HepG2 (cell line): ENCODE measurements around the gene TM4SF4. TPM values are rescaled to one million over a fixed set of nuclear protein-coding genes. Genes with fewer than 3 reads are reported as not detected.

ENCODE experiments used
- ATAC-seq: fragments of 200-7000 bp; cut with Tn5 transposase; 3 replicates; pipeline ENCODE4 v1.9.1; 2020; ENCODE audit warnings: mild to moderate bottlenecking, moderate library complexity
- BruUV-seq: library from RNA; stranded (reverse); fragments of 400-500 nt; replicated peaks from 2 replicates; lab custom pipeline; 2021; lab: Mats Ljungman, UMichigan
- CTCF ChIA-PET: fragments of 300-600 bp; formaldehyde crosslinking; extraction: SDS; loops from one replicate; lab custom pipeline; 2021; ENCODE audit warnings: low total read pairs, inconsistent platforms, low intra/inter-chr PET ratio; lab: Yijun Ruan, JAX
- POLR2A ChIA-PET: fragments of 350-600 bp; sonication (Branson Sonifier 250); formaldehyde crosslinking; loops from one replicate; lab custom pipeline; 2020; ENCODE audit warnings: antibody characterized with exemption, inconsistent platforms; lab: Yijun Ruan, JAX
- DNase-seq: peaks from one replicate; pipeline ENCODE4 v3.0.0-alpha.2; 2015; ENCODE audit warnings: low spot score
- FAIRE-seq: peaks from 3 replicates; lab custom pipeline; 2011; peaks lifted over from hg19 to GRCh38; lab: Jason Lieb, UNC
- H2AFZ ChIP-seq: one replicate; pipeline ENCODE4 v1.6.1; 2011; ENCODE audit warnings: low read length, inconsistent platforms
- H3K27ac ChIP-seq: fragments of 300-600 bp; 3 replicates; pipeline ENCODE4 v1.8.0; 2011; ENCODE audit warnings: mixed run types, mild to moderate bottlenecking, mixed read lengths, low read length, inconsistent platforms; ENCODE audit not compliant: insufficient read depth; ENCODE audit errors: extremely low read length
- H3K27me3 ChIP-seq, 2 experiments: fragments of 200-600 bp in 1 of 2; 2 replicates in 1 of 2; 3 replicates in 1 of 2; pipeline versions ENCODE4 v1.6.0 to v1.8.0; 2011; ENCODE audit warnings: low read length in 2 of 2, mild to moderate bottlenecking in 2 of 2, moderate library complexity in 2 of 2, inconsistent platforms in 1 of 2; ENCODE audit not compliant: insufficient read depth in 2 of 2, control insufficient read depth in 1 of 2
- H3K36me3 ChIP-seq, 2 experiments: fragments of 200-600 bp in 1 of 2; replicated peaks in 1 of 2; 2 replicates in 1 of 2; 3 replicates in 1 of 2; pipeline versions ENCODE4 v1.5.1 to v1.8.0; 2011; ENCODE audit warnings: low read length in 2 of 2, inconsistent platforms in 1 of 2; ENCODE audit not compliant: insufficient read depth in 2 of 2, control insufficient read depth in 1 of 2
- H3K4me1 ChIP-seq: 2 replicates; pipeline ENCODE4 v1.5.1; 2012; ENCODE audit warnings: low read length, inconsistent platforms; ENCODE audit not compliant: insufficient read depth
- H3K4me2 ChIP-seq: 2 replicates; pipeline ENCODE4 v1.6.0; 2011; ENCODE audit warnings: low read depth, low read length, inconsistent platforms
- H3K4me3 ChIP-seq, 3 experiments: fragments of 200-600 bp in 1 of 3; sonication (generic), shearing (Covaris generic) in 1 of 3; replicated peaks in 1 of 3; 2 replicates each; pipeline ENCODE4 v1.5.1; 2011 to 2016; ENCODE audit warnings: low read length in 3 of 3, inconsistent platforms in 2 of 3, low read depth in 2 of 3, mild to moderate bottlenecking in 2 of 3, control low read depth in 1 of 3, mixed read lengths in 1 of 3; ENCODE audit not compliant: insufficient read depth in 1 of 3
- H3K79me2 ChIP-seq: one replicate; pipeline ENCODE4 v1.6.1; 2011; ENCODE audit warnings: low read length, inconsistent platforms; ENCODE audit not compliant: insufficient read depth
- H3K9ac ChIP-seq: 2 replicates; pipeline ENCODE4 v1.6.0; 2011; ENCODE audit warnings: mild to moderate bottlenecking, low read depth, low read length, inconsistent platforms; ENCODE audit not compliant: insufficient read depth
- H3K9me3 ChIP-seq: 2 replicates; pipeline ENCODE4 v1.5.1; 2012; ENCODE audit warnings: mild to moderate bottlenecking, low read length
- H4K20me1 ChIP-seq: 2 replicates; pipeline ENCODE4 v1.6.0; 2011; ENCODE audit warnings: inconsistent platforms, mild to moderate bottlenecking, low read length, moderate library complexity; ENCODE audit not compliant: insufficient read depth
- IRF2 ChIP-seq: IDR thresholded peaks from 2 replicates; pipeline ENCODE4 v1.6.1; 2018; ENCODE audit warnings: missing genetic modification reagents, missing compliant biosample characterization
- PLRG1 ChIP-seq: fragments of 450-650 bp; conservative IDR thresholded peaks from 2 replicates; pipeline ENCODE4 v1.6.1; 2016
- ZNF256 ChIP-seq: sonication (generic); formaldehyde crosslinking; conservative IDR thresholded peaks from 2 replicates; pipeline ENCODE4 v1.4.0; 2020; ENCODE audit warnings: missing genetic modification reagents
- ZNF296 ChIP-seq: sonication (generic); formaldehyde crosslinking; conservative IDR thresholded peaks from 2 replicates; pipeline ENCODE4 v1.5.0; 2020; ENCODE audit warnings: mild to moderate bottlenecking, missing genetic modification reagents
- ZNF329 ChIP-seq: sonication (generic); formaldehyde crosslinking; IDR thresholded peaks from 2 replicates; pipeline ENCODE4 v1.9.0; 2021; ENCODE audit warnings: low read depth, mild to moderate bottlenecking, missing genetic modification reagents
- ZNF639 ChIP-seq: conservative IDR thresholded peaks from 2 replicates; pipeline ENCODE4 v1.6.1; 2018; ENCODE audit warnings: missing genetic modification reagents
- ZNF816 ChIP-seq: sonication (generic); formaldehyde crosslinking; IDR thresholded peaks from 2 replicates; pipeline ENCODE4 v1.8.0; 2022; ENCODE audit warnings: missing genetic modification reagents, mild to moderate bottlenecking, borderline replicate concordance
- WGBS: methylation state at CpG from one replicate; pipeline ENCODE4 v1.1.6; 2017; ENCODE audit warnings: low lambda C conversion rate; 5-methylcytosine and 5-hydroxymethylcytosine counted together
- in situ Hi-C: cut with HindIII; loops from 2 replicates; pipeline ENCODE4 v1.10.0; 2017; ENCODE audit warnings: low pct_unique_long_range_greater_than_20kb; ENCODE audit not compliant: extremely low pct_ligation_motif_present
- intact Hi-C: fragments of 100-400 bp; cut with micrococcal nuclease; formaldehyde crosslinking; loops from one replicate; pipeline ENCODE4 v1.10.0; 2022; ENCODE audit not compliant: unreplicated experiment
- polyA plus RNA-seq, 8 experiments: library from polyadenylated mRNA; depleted of rRNA in 3 of 8; stranded (reverse) in 7 of 8; unstranded in 1 of 8; fragments of >200 nt; fragmentation: Illumina TruSeq in 4 of 8; extraction: Trizol in 4 of 8; gene quantifications; 2 replicates each; pipeline versions ENCODE4 v1.2.1 to v1.2.3, GENCODE V29; 2011 to 2016; ENCODE audit warnings: low read depth in 4 of 8, missing spikeins in 1 of 8, mixed read lengths in 1 of 8; ENCODE audit not compliant: insufficient read depth in 1 of 8
- total RNA-seq, 5 experiments: library from RNA; depleted of rRNA; stranded (reverse); fragments of >200 nt; fragmentation: Illumina TruSeq; extraction: Trizol; gene quantifications; 2 replicates each; pipeline ENCODE4 v1.2.3, GENCODE V29; 2016; ENCODE audit warnings: low read depth in 1 of 5

The TM4SF4 gene
- total and polyA plus RNA-seq, 2 of the 13 experiments (the other 11 are each of a cell fraction or from before 2014, with no cell fraction given), result 0.63 to 0.95 TPM

GRCh38 chr3:149481056-149481455 is 6.6 kb downstream of the TM4SF4 start:
- H4K20me1 ChIP-seq, result no peaks in the 10 kb centered on the region
- in situ Hi-C loops, result loop anchor here (5.0 to 10.0 kb wide), 3 partner anchors 129 to 526 kb away; partner anchors contain the start of gene HPS3
- ATAC-seq (no peak), FAIRE-seq (no peak), DNase-seq (no peak)
- WGBS, result 93% methylated on average over 3 of the region's 3 CpGs
- intact Hi-C loops, result loop anchor here (2.0 to 10.0 kb wide), 3 partner anchors 109 to 360 kb away; no protein-coding TSS in a partner anchor
- H3K27me3 ChIP-seq, result no peaks in the 10 kb centered on the region
- H3K36me3 ChIP-seq, result no peaks in the 10 kb centered on the region
- no peak for TF ChIP-seq PLRG1
- ChIA-PET POLR2A (interaction anchor here (0.6 to 2.7 kb wide), 5 partner anchors 80 to 113 kb away, joined by 3 to 13 read pairs (median 4); partner anchors contain the start of gene TM4SF1), CTCF (interaction anchor here (0.7 to 2.1 kb wide), 7 partner anchors 86 to 526 kb away, joined by 3 to 37 read pairs (median 4); no protein-coding TSS in a partner anchor)
- H3K4me2 ChIP-seq, result no peak overlapping the region
- H3K9ac ChIP-seq, result no peak overlapping the region
- H3K4me3 ChIP-seq, result no peak overlapping the region
- no peaks in the 10 kb centered on the region for H3K9me3 ChIP-seq
- BruUV-seq, result no TSS peak
- no peak overlapping the region for H2AFZ ChIP-seq
- no peaks in the 10 kb centered on the region for H3K79me2 ChIP-seq
- H3K27ac ChIP-seq, result no peak overlapping the region
- H3K4me1 ChIP-seq, result peaks cover 19% of the 10 kb centered on the region

- no peak for TF ChIP-seq ZNF256 (CRISPR knock-in tag)
- no peak for TF ChIP-seq ZNF329 (CRISPR knock-in tag)
- TF ChIP-seq ZNF816 (CRISPR knock-in tag), result no peak
- no peak for TF ChIP-seq ZNF639
- no peak for TF ChIP-seq IRF2 (CRISPR knock-in tag)
- TF ChIP-seq ZNF296, result no peak
- TF ChIP-seq, all 625 proteins: peak for 0
- no peaks in the 10 kb centered on the region for H3K79me2 ChIP-seq
- H3K4me2 ChIP-seq, result no peak overlapping the region
- H3K27me3 ChIP-seq, result no peaks in the 10 kb centered on the region
- no peak overlapping the region for H3K9ac ChIP-seq
- no peaks in the 10 kb centered on the region for H3K36me3 ChIP-seq
- DNase-seq (no peak), FAIRE-seq (no peak), ATAC-seq (no peak)
- POLR2A ChIA-PET, result interaction anchor here (0.9 kb wide), 1 partner anchor 113 kb away, joined by 3 read pairs; no protein-coding TSS in a partner anchor
- CTCF ChIA-PET, result interaction anchor here (1.4 kb wide), 1 partner anchor 190 kb away, joined by 4 read pairs; no protein-coding TSS in a partner anchor
- H3K4me1 ChIP-seq, result peaks cover 14% of the 10 kb centered on the region
- H3K27ac ChIP-seq, result no peak overlapping the region
- H4K20me1 ChIP-seq, result no peaks in the 10 kb centered on the region
- no peaks in the 10 kb centered on the region for H3K9me3 ChIP-seq
- no TSS peak for BruUV-seq
- in situ Hi-C loops (loop anchor here (5.0 to 10.0 kb wide), 3 partner anchors 129 to 527 kb away; partner anchors contain the start of gene HPS3), intact Hi-C loops (loop anchor here (2.0 to 10.0 kb wide), 3 partner anchors 109 to 361 kb away; no protein-coding TSS in a partner anchor)
- no peak overlapping the region for H2AFZ ChIP-seq
- WGBS, result 88% methylated on average over 2 of the region's 2 CpGs
- no peak overlapping the region for H3K4me3 ChIP-seq
These were observed 7.0 kb downstream of the TM4SF4 start for GRCh38 chr3:149481491-149481890.
